ENCODE measurements around the gene CLDN15.
"Not testable (repeated sequence)": the region's sequence is repeated elsewhere in the genome, so short reads cannot be mapped to it uniquely, and the experiment has no call there.

The CLDN15 gene

DNA sequence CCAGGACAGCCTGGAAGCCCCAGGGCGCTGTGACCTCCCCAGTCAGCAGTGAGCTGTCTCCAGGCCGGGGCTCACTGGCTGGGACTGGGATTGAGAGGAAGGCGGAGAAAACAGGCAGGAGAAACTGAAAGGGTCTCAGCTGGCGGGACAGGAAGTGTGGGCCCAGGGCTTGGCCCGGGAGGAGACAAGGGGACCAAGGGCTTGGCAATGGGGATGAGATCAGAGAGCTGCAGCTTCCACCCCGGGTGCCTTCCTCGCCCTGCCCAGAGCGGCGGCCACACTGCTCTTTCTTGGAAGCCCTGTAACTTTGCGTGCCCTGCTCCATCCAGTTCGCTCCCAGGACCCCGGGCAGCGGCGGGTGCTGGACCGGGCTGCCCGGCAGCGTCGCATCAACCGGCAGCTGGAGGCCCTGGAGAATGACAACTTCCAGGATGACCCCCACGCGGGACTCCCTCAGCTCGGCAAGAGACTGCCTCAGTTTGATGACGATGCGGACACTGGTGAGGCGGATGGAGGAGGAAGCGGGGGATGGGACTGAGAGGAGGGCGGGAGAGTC is 15.2 kb downstream of the CLDN15 start:
- DNase-seq (ENCODE audit: low spot score): no peak

DNA sequence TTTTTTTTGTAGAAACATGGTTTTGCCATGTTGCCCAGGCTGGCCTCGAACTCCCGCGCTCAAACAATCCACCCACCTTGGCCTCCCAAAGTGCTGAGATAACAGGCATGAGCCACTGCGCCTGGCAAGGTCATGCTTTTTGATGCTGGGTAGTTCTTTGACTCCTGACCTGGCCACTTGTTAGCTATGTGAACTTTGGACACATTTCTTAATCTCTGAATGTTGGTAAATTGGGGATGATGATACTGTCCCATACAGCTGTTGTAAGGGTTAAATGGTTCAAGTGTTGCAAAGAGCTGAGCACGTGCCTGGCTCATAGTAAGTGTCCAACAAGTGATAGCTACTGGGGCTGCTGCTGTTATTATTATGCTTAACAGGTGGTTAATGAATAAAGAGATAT is 17.3 kb downstream of the CLDN15 start:
- DNase-seq (ENCODE audit: low spot score): no peak

DNA sequence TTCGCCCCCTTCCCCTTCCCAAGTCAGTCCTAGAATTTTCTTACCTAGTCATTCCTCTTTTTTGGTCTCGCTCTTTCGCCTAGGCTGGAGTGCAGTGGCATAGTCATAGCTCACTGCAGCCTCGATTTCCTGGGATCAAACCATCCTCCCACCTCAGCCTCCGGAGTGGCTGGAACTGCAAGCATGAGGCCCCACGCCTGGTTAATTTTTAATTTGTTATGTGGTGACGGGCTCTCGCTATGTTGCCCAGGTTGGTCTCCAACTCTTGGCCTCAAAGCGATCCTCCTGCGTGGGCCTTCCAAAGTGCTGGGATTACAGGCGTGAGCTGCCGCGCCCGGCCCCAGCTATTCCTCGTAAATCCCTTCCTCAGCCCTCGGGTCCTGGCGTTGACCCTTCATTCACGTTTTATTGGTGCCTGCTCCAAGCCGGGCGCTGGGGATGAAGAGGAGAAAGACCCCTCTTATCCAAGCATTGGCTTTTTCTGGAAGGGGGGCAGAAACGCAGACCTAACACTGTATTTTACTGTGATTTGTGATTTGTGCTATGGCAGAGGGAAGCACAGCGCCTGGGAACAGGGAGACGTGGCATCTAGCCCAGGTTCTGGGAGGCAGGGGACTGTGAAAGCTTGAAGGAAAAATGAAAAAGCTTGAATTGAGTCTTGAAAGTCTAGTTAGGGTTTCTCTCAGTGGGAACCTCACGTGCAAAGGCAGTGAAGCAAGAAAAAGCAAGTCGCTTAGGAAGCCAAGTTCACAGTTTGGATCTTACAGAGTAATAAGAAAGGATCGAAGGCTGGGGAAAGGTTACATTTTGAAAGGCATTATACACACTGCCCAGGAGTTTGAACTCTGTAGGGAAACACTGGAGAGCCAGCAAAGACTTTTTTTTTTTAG is 19.1 kb downstream of the CLDN15 start:
- DNase-seq (ENCODE audit: low spot score): no peak

DNA sequence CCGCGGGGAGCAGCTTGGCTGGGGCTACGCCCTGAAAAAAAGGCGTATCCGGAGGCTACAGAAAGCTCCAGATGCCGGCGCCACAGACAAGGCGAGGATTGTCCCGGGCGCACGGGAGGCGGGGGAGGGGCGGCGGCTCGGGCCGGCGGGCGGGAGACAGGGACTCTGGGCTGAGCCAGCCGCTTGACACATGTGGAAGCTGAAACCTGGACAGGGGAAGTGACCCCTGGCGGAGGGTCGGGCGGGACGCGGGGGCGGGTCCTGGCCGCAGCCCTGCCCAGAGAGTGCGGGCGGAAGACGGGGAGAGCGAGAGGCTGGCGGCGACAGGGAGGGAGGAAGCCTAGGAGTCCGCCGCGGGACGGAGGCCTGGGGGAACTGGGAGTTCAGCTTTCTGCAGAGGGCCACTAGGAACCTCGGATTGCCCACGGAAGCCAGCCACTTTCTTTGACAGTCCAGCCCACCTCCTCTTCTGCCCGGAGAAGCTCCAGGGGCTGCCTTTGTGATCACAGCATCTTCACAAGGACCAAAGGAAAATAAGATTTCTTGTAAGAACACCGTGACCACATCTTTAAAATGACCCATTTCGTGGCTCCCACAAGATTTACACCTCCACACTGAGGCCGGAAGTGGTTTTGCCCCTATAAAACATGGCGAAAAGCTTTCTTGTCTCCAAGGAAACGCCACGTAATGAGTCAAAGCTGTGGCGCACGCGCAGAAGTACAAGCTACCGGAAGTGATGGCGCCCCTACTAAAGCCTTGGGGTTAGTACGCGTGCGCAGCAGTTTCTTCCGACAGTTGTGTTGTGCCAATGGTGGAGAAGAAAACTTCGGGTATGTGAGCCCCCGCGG is 20.0 kb downstream of the CLDN15 start, which contains the start of the genes PLOD3 and ZNHIT1:
PLOD3 (minus strand) TSS at position 194 of the 848 bp plus-strand sequence. CDS start 307 bp downstream, outside the sequence.
ZNHIT1 (plus strand) TSS at position 778 of the 848 bp plus-strand sequence; CDS start at position 809, 31 bp downstream.
- peak; percentile 95 for DNase-seq (ENCODE audit: low spot score)

DNA sequence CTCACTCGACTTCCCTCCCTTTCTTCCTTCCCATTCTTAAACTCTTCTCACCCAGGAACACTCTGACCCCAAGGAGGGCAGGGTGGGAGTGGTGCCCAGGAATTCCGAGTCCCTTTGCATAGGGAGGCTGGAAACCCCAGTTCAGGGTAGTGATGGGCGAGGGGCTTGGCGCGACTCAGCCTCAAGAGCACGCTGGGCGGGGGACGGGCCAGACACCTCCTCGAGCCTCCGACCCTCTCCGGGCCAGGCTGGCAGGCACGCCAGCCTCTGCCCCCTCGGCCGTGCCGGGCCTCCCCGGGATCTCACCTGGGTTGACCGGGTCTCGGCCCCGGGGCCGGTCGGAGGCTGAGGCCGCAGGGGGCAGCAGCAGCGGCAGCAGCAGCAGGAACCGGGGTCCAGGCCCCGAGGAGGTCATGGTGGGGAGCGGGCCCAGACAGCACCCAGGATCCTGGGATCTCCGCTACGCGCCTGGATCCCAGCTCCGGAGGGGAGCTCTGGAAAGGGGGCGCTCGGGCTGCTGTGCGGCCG is 20.7 kb downstream of the CLDN15 start:
- DNase-seq (ENCODE audit: low spot score): no peak

DNA sequence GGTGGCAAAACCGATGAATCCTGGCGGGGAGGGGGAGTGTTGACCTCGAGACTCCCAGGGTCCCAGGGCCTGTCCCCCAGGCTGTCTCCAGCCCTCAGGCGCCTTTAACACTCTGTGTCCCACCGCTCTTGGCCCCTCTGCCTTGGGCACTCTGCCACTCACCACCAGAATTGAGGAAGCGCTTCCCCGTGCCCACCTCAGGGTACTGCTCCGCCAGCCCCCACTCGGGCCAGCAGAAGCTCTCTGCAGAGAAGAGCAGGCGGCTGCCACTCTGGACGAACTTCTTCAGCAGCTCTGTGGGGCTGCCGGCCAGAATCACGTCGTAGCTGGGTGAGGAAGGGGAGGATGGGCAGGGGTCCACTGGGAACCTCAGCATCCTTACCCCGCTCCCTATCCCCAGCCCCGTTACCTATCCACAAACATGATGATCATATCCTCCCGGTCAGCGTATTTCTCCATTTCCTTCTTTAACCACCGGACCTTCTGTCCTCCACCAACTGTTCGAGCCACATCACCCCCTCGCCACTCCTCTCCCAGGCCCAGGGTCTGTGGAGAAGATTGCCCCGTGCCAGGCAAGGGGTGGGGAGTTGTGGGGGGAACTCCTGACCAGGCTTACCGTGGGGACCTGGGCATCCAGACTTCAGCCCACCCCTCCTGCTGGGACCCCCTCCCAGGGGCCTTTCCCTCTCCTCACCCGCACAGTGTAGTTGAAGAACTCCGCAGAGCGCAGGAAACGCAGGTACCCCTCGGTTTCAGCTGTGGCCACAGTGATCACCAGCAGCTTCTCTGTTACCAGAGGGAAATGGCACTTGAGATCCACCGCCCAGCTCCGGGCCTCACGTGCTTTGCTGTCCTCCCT is 21.4 kb downstream of the CLDN15 start:
- no peak for DNase-seq (ENCODE audit: low spot score)

DNA sequence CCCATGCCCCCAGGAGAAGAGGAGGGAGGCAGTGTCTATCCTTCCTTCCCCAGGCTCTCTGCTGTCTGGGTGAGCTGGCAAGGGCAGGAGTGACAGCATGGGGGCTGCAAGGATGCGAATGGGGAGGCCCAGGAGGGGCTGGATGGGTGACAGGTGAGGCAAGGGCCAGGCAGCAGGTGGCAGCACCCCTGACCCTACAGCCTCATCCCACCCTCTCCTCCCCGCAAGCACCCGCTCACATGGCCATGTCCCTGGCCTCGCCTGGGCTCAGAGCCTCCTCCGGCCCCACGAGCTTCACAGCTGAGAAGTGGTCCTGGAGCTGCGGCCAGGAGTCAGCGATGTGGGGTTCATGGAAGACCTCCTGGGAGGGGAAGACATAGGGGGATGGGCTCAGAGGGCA is 25.6 kb downstream of the CLDN15 start:
- DNase-seq (ENCODE audit: low spot score): no peak

DNA sequence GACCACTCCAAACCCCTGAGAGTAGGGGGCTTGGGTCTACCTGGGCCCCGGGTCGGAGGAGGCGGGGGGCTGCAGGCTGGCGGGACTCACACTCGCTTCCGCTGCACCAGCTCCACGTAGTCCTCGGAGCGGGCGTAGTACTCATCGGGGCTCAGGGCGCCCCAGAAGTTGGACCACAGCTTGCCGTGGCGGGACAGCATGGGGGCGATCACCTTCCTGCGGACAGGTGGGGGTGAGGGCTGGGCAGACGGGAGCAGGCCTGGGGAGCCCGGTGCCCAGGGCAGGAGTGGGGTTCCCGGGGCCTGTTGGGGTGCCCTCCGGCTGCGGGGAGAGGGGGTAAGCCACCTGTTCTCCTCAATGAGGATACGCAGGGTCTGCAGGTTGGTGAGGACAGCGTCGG is 26.1 kb downstream of the CLDN15 start:
- no peak for DNase-seq (ENCODE audit: low spot score)

DNA sequence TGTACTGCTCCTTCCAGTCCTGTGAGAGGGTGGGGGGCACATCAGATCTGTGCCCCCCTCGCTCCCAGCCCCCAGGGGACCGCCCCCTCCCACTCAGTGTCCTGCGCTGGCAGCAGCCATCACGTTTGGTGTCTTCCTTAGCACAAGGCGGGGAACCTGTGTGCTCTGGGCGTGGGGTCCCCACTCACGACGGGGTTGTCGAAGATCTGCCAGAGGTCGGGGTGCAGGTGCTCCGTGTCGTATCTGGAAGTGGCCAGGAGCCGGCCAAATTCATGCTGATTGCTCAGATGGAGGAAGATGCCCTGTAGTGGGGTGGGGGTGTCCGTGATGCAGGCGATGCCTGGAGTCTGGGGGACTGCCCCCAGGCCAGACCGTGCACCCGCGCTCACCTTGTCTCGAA is 27.5 kb downstream of the CLDN15 start:
- DNase-seq (ENCODE audit: low spot score): no peak

DNA sequence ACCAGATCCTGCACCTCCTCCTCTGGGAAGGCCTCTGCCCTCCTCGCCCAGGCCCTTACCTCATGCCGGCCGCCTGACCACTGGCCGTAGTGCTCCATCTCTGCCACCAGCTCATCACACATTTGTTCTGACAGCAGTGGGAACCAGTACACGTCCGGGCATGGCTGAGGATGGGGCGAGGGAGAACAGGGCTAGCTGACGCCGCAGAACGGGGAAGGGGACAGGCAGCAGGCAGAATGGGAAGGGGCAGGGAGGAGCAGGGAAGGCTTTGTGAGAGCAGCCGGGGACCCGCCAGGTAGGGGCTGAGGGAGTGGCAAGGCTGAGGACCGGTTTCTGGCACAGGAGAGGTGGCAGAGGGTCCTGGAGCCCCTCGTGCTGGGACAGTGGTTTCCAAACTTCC is 28.8 kb downstream of the CLDN15 start:
- DNase-seq (ENCODE audit: low spot score): no peak

DNA sequence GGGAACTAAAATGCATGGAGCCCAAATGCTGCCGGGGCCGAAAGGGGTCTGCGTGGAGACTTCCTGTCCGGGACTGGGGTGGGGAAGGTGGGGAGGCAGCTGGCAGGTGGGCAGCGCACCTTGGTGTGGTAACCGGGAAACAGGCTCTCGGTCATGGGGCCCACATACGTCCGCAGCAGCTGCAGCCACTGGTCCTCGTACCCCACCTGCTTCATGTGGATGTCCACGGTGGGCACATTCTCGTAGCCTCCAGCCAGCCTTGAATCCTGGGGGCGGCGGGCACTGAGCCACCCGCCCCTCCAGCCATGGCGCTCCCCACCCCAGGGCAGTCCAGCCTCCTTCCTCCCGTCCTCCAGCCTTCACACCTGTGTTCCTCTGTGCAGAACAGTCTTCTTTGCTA is 30.1 kb downstream of the CLDN15 start:
- no peak for DNase-seq (ENCODE audit: low spot score)

DNA sequence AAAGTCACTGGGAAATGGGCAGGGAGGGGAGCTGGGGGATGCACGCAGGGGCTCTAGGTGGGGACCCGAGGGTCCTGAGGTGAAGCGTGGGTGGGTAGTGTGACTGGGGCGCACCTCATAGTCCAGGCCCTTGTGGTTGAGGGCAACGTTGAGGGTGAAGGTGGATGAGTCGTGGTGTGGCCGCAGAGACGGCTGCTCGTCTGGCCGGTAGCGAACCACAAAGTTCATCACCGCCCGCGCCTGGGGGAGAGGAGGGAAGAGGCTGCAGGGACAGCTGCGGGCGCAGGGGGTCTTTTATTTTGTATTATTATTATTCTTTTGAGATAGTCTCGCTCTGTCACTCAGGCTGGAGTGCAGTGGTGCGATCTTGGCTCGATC is 30.9 kb downstream of the CLDN15 start:
- DNase-seq (ENCODE audit: low spot score): no peak

DNA sequence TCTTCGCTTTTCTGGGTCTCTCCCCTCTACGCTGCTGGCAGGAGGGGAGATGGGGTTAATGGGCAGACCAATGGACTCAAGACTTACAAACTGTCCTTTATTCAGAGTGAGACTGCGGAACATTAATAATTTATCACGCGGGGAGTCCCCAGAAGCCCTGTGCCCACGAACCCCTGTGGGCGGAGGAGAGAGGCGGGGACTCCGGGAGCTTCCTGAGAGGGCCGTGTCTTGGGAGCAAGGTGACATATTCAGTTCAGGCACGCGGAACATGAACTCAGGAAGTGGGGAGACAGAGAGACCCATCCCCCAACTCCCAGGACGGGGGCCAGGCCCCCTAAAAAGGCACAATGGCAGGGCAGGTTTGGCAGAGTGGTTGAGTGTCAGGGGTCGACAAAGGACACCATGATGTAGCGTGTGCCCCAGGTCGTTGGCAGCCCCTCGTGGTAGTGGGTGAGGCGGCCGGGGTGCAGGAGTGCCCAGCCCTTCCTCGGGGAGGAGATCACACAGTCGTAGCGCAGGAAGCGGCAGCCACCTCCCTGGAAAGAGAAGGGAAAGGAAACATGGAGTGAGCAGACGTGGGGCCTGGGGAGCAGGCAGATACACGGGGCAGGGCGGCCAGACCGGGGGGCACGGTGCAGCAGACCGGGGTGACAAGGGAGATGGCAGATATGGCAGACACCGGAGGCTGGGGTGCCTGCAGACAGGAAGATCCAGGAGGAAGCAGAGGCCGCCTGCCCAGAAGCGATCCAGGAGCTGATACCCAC is 31.5 kb downstream of the CLDN15 start:
- no peak for DNase-seq (ENCODE audit: low spot score)

DNA sequence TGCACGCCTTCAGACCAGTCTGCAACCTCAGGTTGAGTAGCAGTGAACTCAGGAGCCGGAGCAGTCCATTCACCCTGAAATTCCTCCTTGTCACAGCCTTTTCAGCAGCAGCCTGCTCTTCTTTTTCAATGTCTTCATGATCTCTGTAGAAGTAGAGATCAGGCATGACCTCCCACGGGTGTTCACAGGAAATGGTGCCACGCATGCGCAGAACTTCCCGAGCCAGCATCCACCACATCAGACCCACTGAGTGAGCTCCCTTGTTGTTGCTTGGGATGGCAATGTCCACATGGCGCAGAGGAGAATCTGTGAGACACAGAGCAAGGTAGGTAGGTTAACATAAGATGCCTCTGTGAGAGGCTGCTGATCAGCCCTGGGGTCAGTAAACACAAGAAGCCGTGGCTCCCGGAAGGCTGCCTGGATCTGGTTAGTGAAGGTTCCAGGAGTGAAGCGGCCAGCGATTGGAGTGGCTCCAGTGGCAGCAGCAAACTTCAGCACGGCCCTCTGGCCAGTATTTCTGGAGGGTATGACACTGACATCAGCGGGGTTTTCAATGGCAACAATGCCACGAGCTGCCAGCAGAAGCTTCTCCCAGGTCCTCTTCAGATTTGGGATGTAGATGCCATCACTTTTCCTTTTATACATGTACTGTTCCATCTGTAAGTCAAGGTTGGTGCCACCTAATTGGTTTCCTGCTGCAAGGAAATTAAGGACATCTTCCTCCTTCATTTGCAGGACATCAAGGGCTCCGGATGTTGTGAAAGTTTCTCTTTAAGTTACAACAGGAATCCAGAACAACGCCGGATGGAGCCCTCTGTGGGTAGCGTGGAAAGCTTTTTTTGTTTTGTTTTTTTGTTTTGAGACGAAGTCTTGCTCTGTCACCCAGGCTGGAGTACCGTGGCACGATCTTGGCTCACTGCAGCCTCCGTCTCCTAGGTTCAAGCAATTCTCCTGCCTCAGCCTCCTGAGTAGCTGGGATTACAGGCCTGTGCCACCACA is 33.6 kb downstream of the CLDN15 start:
- DNase-seq (ENCODE audit: low spot score): not testable (repeated sequence)

DNA sequence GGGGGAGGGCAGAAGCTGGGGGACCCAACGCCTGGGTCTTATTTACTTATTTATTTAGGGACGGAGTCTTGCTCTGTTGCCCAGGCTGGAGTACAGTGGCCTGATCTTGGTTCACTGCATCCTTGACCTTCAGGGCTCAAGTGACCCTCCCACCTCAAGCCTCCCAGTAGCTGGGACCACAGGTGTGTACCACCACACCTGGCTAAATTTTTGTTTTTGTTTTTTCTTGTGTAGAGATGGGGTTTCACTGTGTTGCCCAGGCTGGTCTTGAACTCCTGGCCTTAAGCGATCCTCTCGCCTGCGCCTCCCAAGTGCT is 35.0 kb downstream of the CLDN15 start:
- no peak for DNase-seq (ENCODE audit: low spot score)

DNA sequence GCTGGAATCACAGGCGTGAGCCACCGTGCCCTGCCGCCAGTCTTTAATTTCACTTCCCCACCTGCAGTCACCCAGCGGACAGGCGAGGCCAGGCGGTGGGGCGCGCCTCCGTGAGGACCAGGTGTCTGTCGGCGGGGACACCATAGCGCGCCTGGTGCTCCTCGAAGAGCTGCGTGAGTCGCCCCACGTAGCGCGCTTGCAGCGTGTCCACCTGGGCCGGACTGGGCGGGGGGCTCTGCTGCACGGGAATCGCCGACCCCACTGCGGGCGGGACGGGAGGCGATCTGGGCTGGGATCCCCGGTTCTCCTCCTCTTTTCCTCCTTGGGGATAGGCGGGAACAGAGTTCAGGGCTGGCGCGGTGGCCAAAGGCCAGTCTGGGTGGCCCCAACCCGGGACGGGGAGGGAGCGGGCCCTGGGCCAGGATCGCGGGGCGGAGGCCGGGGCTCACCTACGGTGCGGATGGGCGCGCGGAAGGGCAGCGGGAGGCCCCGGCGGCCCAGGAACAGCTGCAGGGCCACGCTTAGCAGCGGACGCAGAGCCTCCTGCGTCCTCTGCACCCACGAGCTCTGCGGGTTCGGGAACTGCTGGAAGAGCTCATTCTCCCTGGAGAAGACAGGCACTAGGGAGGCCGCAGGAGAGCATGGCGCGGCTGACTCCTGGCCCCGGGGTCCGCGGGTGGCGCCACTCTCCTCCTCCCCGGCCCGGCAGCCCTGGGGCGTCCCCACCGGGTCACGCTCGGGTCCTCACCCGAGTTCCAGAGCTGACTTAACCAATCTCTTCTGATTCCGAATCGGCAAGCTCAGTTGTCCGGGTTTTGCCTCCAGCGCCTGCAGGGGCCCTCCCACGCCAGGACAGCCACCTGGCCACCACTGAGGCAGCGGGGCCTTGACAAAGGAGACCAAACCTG is 35.7 kb downstream of the CLDN15 start:
- no peak for DNase-seq (ENCODE audit: low spot score)

DNA sequence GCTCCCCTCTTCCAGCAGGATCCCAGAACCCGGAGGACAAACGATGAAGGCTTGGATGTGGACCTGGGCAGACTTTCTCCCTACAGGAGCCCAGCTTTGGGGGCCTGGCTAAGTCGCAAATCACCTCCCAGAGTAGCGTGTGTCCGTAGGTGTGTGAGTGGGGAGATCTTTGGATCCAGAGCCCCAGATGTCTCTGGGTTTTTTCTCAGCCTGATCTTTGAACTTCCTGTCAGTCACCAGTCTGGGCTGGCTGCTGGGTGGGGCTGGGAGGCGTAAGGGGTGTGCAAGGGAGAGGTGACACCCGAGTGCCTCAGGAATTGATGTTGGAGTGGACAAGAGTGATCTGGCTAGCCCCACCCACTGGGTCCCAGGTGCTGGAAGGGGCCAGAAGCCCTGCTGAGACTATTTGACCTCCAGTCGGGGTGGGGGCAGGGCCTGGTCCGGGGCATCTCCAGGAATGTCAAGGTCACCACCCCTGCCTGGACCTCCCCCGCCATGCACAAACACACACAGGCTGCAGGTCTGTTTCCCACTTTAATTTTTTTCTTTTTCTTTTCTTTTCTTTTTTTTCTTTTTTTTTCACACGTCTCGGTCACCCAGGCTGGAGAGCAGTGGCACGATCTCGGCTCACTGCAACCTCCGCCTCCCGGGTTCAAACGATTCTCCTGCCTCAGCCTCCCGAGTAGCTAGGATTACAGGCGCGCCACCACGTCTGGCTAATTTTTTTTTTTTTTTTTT is 36.6 kb downstream of the CLDN15 start, which contains the start of gene MOGAT3:
MOGAT3 (minus strand) TSS at position 175 of the 738 bp plus-strand sequence. CDS start 182 bp downstream, outside the sequence.
- no peak for DNase-seq (ENCODE audit: low spot score)

DNA sequence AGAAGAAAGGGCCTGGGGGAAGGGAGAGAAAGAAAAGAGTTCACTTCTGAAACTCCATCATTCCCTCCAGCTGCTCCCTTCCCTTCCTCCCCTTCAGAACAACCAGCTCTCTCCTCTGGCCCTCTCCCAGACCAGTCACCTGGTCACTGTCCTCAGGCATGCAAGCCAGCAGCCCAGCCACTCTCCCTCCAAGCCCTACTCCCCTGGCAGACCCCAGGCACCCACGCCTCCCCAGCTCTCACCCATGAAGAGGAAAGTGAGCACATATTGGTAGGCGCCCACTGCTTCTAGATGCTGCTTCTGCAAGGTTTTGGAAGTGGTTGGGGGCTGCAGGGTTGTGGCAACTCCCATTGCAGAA is 37.1 kb downstream of the CLDN15 start:
- no peak for DNase-seq (ENCODE audit: low spot score)
